Activated CD8-positive, alpha-beta memory T cell treated with anti-CD3 and anti-CD28 coated beads, Interleukin-2, amount 50 U/mL, for 4 hours (primary cell): Measurements from ENCODE around the gene HSPA9.

Experiments used
- DNase-seq: peaks from one replicate; pipeline ENCODE4 v3.0.0-alpha.2; 2020

The HSPA9 gene

GRCh38 chr5:138594305-138595058, 19.3 kb upstream of the HSPA9 start:
- DNase-seq = no peak

- DNase-seq = no peak
Observed at GRCh38 chr5:138588013-138588788, 13.0 kb upstream of the HSPA9 start.

- DNase-seq = no peak
Observed at GRCh38 chr5:138585157-138585556, 10.0 kb upstream of the HSPA9 start.

- DNase-seq = no peak
Observed at GRCh38 chr5:138583984-138584637, 8.9 kb upstream of the HSPA9 start.

GRCh38 chr5:138582959-138583358, 7.8 kb upstream of the HSPA9 start:
- no peak for DNase-seq

DNA sequence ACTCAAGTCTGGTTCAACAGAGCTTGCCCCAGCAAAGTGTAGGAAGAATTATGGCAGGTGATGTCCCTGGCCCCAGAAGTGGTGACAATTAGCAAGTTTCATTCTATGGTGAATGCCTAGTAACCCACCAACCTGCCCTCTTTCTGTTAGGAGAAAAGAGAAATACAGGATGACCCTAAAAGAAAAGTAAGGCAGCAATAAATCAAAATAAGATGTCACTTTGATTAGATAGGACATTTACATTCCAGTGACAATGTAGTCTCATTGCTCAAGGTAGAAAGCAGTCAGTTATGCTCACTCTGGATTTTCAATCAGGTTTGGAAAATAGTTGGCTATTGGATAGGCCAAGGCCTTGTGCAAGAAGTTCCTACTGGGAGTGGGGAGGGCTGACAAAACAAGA, 5.6 kb upstream of the HSPA9 start:
- DNase-seq = no peak

DNA sequence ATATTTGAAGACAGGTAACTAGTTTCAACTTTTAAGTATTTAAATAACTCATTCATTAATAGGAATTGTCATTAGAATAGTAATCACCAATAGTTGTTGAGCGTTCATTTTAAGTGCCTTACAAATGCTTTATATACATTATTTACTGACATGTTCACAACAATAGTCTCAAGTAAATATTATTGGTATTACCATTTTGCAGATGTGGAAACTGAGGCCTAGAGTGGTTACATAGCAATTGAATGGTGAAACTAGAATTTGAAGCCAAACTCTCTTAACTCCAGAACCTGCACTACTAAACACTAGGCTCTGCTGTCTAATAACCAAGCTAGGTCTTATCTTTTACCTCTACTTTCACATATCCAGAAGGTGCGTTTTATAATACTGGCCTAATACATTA, 4.8 kb upstream of the HSPA9 start:
- no peak for DNase-seq

- DNase-seq = no peak
Observed at GRCh38 chr5:138579517-138579863, 4.3 kb upstream of the HSPA9 start.

DNA sequence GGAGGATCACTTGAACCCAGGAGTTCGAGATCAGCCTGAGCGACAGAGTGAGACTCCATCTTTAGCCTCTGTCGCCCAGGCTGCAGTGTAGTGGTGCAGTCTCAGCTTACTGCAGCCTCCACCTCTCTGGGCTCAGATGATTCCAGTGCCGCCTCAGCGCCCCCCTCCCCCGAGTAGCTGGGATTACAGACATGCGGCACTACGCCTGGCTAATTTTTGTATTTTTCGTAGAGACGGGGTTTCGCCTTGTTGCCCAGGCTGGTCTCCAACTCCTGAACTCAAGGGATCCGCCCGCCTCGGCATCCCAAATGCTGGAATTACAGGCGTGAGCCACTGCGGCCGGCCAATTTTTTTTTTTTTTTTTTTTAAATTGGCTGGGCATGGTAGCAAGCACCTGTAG, 2.3 kb upstream of the HSPA9 start:
- no peak for DNase-seq

DNA sequence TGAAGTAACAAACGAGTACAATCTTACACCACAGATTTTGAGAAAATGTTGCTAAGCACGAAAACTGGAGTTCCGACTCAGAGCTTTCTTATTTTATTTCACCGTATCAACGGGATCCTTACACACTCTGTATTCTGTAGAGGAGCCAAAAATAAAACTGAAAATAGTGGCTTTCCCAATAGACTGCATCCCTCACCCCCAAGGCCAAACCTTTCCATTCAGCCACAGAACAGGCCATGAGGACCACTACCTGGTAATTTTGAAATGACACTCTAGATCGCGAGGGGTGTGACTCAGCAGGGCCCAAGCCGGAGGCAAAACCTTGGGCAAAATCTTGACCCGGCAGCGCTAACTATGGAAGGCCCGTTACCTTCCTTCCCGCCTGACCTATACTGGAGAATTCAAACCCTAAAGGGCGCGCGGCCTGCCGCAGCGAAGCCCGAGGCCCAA, 432 bp downstream of the HSPA9 start:
- no peak for DNase-seq

GRCh38 chr5:138573949-138574670, 1.1 kb downstream of the HSPA9 start:
- no peak for DNase-seq

GRCh38 chr5:138573223-138573622, 2.0 kb downstream of the HSPA9 start:
- no peak for DNase-seq

DNA sequence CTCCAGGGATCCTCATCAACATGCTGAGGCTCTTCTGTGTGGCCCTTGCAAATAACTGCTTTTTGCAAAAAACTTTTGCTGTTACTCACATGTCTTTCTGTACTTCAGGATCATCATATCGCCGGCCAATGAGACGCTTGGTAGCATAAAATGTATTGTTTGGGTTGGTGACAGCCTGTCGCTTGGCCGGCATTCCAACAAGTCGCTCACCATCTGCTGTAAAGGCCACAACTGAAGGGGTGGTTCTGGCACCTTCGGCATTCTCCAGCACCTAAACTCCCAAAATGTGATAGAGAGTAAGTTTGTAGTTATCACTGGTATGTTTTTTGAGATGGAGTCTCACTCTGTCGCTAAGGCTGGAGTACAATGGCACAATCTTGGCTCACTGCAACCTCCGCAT, 4.3 kb downstream of the HSPA9 start:
- DNase-seq = no peak

DNA sequence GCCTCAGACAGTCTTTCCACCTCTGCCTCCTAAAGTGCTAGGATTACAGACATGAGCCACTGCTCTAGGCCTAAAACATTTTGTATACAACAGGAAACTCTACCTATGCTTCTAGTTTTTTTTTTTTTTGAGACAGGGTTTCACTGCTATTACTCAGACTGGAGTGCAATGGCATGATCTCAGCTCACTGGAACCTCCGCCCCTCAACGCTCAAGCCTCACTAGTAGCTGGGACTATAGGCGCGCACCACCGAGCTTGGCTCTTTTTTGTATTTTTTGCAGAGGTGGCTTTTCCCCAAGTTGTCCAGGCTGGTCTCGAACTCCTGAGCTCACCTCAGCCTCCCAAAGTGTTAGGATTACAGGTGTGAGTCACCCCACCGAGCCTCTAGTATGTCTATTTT, 5.4 kb downstream of the HSPA9 start:
- no peak for DNase-seq

DNA sequence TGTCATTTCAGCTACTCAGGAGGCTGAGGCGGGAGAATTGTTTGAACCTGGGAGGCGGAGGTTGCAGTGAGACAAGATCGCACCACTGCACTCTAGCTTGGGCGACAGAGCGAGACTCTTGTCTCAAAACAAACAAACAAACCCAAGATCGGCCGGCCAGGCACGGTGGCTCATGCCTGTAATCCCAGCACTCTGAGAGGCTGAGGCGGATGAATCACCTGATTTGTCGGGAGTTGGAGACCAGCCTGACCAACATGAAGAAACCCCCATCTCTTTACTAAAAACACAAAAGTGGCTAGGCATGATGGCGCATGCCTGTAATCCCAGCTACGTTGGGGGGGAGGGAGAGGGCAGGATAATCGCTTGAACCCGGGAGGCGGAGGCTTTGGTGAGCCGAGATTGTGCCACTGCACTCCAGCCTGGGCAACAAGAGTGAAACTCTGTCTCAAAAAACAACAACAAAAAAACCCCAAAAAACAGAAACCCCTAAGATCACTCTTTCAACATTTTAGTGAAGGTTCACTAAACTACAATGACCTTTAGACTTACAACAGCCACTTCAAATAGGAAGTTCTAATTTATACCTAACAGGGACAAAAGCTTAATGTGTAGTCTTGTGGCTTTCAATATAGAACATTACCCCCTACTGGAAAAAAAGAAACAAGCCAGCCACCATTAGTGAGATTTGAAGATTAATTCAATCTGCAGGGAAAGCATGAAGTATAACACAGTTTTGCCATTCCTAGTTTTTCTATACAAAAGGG, 7.0 kb downstream of the HSPA9 start:
- DNase-seq = no peak

DNA sequence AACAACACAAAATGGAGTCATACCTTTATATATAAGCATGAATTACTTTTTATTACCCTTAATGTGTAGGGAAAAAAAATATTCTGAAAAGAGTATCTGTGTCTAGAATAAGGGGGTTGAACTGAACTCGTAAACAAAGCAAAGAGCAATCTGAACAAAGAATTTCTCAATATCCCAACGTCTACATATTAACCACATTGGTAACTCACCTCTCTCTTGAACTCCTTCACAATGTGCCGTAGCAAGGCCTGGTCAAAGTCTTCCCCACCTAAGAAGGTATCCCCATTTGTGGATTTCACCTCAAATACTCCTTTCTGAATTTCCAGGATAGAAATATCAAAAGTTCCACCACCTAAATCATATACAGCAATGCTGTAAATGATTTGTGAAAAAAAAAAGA, 8.4 kb downstream of the HSPA9 start:
- no peak for DNase-seq

GRCh38 chr5:138565100-138565821, 9.9 kb downstream of the HSPA9 start:
- no peak for DNase-seq

GRCh38 chr5:138564242-138564641, 11.0 kb downstream of the HSPA9 start:
- no peak for DNase-seq

DNA sequence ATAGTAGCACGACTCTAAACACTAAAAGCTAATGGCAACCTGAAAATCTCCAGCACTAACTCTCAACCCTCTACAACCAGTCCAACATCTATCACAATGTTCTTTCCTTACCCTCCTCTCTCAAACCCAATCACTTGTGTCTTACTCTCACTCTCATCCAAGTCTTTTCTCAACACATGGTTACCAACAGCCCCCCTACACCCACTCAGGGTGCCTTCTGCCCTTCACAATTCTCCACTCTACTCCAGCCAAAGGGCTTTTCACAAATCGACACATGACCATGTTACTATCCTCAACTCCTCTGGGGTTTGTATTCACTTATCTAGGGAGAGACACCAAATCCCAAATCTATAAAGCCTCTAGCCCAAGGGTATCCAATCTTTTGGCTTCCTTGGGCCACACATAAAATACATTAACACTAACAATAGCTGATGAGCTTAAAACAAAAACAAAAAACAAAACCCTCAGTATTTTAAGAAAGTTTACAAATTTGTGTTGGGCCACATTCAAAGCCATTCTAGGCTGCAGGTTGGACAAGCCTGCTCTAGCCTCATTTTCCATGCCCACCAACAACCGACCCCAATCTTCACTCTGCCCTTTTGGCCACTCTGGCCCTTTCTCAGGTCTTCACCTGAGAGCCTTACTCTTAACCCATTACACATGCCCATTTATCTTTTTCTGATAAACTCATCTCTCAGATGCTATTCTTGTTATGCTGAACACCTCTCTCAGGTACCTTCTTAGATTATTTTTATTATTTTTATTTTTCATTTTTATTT, 11.7 kb downstream of the HSPA9 start:
- DNase-seq = no peak

- no peak for DNase-seq
Observed at GRCh38 chr5:138560971-138561370, 14.2 kb downstream of the HSPA9 start.

DNA sequence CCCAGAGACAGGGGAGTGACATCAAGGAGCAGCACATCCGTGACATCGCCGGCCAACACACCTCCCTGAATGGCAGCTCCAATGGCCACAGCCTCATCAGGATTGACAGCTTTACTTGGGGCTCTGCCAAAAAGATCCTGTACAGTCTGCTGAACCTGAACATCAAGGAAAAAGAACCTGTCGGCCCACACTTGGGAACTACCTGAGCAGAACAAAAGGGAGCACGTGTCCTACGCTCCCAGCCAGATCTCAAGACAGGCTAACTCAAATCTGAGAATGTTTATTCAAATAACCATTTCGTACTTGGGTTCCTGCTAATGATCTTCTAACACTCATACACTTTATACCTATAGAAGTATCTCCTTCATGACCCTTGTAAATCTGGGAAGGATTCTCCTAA, 15.3 kb downstream of the HSPA9 start:
- no peak for DNase-seq
